NCI-H345 (cell line): ENCODE results near the gene DNAI4.
"Not testable (repeated sequence)": the region's sequence is repeated elsewhere in the genome, so short reads cannot be mapped to it uniquely, and the experiment has no call there.

Experiments used
- DNase-seq: peaks from one replicate; lab custom pipeline; 2025; lab: John Stamatoyannopoulos, UW

DNAI4 gene

DNA sequence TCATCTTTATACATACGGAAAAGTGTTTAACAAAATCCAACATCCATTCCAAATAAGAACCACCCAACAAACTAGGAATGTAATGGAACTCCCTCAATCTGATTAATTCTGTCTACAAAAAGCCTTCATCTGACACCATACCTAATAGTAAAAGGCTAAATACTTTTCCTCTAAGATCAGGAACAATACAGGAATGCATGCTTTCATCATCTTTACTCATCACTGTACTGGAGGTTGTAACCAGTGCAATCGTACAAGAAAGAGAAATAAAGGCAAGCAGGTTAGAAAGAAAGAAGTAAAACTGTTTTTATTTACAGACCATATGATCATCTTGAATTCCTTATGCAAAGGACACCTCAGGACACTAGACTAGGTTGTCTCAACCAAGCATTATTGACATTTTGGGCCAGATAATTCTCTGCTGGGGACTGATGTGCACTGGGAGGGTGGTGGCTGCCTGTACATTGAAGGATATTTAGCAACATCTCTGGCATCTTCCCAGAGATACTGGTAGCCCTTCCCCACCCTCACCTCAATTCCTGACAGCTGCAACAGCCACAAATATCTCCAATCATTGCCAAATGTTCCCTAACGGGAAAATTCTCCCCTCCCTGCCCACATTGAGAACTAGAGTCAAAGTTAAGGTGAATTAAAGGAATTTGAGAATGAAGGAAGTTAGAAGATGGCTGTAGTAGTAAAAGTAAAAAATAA lies 93.0 kb downstream of the DNAI4 start:
- DNase-seq: no peak

DNA sequence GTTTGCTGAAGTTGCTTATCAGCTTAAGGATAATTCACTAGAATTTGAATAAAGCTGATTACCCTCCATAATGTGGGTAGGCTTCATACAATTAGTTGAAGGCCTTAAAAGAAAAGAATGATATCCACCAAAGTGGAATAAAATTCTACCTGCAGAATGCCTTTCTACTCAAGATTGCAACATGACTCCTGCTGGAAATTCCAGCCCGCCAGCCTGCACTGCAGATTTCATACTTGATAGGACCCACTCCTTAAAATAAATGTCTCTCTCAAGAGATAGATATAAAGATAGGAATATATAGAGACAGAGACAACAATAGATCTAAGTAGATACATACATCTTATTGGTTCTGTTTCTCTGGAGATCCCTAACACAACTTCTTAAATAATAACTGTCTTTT lies 99.9 kb downstream of the DNAI4 start:
- no peak for DNase-seq

DNA sequence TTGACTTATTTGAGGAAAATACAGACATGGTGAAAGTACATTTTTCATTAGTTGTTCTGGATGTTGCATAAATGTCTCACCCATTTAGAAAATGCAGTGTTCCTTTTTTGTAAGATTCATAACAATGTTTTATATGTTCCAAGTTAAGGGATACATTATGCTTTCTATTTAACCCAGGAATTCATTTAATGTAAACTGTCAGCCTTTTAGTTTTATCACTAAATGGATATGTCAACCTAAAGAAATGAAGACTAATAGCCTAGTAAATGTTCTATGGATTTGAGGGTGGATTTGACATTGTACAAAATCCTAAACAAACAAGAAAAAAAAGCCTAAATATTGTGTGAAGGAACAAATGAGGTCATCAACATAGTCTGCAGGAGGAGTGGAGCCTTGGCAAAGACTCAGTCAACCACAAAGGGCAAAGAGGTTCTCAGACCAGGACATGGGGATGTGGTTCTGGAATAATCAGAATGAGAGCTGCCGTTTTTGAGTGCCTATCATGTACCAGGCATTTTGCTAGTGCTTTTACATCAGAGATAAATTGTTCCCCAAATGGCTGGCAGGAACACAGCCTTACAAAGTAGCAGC lies 114.8 kb downstream of the DNAI4 start:
- no peak for DNase-seq

DNA sequence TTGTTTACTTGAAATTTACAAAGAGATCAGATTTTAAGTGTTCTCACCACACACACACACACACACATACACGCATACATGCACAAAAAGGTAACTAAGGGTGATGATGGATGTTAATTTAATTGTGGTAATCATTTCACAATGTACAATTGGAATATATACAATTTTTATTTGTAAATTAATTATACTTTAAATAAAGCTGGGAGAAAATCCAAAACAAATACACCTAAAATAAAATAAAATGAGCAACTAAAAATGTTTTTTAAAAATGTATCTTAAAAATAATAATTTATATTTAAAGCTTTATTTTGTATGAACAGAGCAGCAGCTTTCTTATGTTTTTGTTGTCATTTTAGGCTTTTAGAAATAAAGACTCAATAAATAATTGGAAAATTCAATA lies 115.4 kb downstream of the DNAI4 start:
- DNase-seq: no peak

DNA sequence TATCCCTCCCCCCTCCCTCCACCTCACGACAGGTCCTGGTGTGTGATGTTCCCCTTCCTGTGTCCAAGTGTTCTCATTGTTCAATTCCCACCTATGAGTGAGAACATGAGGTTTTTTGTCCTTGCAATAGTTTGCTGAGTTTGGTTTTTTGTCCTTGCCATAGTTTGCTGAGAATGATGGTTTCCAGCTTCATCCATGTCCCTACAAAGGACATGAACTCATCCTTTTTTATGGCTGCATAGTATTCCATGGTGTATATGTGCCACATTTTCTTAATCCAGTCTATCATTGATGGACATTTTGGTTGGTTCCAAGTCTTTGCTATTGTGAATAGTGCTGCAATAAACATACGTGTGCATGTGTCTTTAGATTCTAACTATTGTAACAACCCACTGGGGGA lies 128.8 kb downstream of the DNAI4 start:
- DNase-seq: not testable (repeated sequence)

DNA sequence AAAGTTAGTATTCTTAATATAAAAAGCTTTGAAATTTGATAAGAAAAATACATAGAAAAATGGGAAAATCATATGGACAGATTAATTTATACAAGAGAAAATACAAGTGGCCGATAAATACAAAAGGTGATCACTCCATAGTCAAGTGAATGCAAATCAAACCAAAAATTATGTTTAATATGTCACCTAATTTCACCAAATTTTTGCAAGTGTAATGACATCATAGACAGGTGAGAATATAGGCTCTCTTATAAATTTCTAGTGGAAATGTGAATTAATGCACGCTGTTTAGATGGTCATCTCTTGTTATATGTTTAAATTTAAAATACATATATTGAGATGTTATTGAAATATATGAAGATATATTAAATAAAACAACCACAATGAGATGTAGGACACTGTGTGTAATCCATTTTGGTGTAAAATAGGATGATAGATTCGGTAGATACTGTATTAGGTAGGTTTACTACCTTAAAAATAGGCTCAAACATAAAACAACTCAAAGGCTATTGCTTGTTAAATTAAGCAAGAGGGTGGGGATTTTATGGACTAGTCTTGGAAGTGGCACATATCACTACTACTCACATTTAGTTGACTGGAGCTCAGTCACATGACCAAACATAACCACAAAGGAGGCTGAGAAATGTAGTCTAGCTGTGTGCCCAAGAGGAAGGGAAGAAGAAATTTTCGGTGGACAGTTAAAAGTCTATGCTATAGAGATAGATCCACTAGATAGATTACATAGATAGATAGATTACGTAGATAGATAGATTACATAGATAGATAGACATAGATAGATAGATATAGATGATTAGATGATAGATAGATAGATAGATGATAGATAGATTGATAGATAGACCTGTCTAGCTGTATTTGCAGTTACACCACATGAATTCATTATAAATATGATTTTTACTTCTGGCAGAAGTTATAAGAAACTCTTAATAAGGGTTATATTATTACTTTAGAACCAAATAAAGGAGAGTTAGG lies 132.7 kb downstream of the DNAI4 start:
- no peak for DNase-seq

- DNase-seq: no peak
Observed at GRCh38 chr1:66788231-66788939, 136.3 kb downstream of the DNAI4 start.

GRCh38 chr1:66787641-66788040 lies 137.0 kb downstream of the DNAI4 start:
- DNase-seq: no peak

GRCh38 chr1:66785800-66786199 lies 138.9 kb downstream of the DNAI4 start:
- not testable (repeated sequence) for DNase-seq

DNA sequence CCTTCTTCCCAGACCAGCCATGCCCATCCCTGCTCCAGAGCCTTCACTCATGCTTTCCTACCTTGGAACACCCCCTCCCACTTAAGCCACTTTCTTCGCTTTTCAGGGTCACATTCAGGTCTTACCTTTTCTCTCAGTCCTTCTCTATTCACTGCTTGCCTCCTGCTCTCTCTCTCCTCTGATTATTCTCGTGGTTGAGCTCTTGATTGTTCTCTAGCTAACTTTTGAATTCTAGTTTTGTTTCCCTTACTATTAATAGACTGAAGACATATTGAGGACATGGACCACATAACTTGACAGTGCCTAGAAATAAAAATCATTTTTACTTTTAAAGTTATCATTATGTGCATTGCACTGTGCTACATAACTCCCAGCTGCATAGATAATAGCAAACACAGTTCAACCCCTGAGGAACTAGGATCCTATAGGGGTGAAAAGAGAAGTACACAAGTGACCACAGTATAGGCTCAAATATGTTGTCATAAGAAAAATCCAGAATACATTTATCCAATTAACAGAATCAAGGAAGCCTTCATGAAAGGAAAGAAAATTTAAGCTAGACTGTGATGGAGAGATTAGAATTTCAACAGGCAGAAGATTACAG lies 145.1 kb downstream of the DNAI4 start:
- no peak for DNase-seq

DNA sequence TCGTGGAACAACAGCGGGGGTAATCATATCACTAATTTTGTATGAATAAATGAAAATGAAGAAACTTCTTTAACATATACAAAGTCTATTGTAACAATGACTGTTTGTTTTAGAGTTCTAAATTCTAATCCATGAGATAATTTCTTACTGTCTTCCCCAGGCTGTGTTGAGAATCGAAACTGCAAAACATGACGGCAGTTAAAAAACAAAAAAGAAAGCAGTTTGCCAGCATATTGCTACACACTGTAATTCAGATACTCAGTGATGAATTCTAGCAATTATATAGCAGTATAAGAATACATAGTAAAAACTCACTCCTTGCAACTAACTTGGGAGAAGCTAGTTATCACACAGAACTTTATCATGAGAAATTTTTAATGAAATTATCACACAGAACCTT lies 145.7 kb downstream of the DNAI4 start:
- no peak for DNase-seq

DNA sequence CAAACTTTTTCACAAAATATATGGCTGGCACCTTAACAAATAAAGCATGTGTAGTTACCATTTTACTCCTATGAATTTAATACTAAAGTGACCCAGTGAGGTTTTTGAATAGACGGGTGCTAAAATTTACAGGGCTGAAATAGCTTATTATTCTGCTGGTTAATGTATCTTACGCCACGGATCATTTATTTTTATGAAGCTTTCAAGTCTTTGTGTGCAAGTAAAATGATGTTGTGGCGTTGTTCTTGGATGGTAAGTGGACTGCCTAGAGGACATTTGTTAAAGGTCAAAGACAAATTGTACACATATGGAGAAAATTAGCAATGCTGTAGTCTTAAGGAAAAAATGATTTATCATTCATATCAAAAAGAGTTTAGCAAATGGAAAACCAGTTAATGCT lies 146.4 kb downstream of the DNAI4 start:
- DNase-seq: peak; percentile 39

- DNase-seq: peak; percentile 5
Observed at GRCh38 chr1:66777831-66778230, 146.8 kb downstream of the DNAI4 start.

GRCh38 chr1:66775646-66776045 lies 149.0 kb downstream of the DNAI4 start:
- DNase-seq: no peak

DNA sequence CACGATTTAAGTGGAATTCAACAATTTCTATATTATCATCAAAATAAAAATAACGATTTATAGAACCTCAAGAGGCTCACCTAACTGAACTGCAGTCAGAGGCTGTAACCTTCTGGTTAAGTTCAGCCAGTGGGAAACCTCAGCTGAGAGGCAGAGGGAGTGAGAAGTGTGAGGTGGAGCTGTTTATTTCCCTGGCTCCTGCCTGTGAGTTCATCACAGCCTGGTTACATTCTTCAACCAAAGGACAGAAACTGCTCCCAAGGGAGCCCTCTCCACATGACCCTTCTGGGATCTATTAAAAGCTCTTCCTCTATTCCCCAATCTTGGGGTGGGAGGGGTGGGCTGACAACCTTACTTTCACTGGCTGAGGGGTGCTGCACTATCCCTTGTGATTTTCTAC lies 150.2 kb downstream of the DNAI4 start:
- no peak for DNase-seq

DNA sequence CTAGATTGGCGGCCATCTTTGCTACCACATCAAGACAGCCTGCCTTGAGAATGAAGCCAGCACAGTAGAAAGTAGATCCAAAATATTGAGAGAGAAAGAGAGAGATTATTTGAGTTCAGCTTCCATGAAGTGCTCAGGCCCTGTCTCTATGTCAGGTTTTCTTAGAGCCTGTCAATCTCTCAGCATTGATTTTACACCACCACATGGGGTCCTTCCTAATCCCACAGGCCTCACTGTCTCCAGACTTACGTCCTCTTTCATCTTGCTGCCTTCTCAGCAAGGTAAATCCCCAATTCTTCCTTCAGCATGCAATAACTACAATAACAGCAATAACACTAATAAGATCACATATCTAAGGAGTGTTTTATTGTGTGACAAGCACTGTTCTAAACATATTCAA lies 151.4 kb downstream of the DNAI4 start:
- DNase-seq: no peak

DNA sequence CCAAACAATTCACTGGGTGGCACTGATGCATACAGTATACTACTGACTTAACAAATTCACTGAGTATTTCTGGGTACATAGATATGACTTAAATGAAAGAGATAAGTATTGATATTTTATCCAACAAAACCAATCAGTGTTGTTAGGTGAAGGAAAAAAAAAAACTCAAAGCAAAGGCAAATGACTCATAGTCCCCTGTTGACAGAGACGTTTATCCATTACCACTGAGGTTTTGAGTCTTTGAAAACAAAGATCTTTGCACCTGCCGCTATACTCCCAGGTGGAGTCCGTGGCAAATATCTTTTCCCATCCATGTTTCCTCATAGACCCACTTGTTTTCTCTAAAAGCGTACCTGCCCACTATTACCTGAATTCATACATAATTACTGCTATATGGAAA lies 154.0 kb downstream of the DNAI4 start:
- no peak for DNase-seq

- no peak for DNase-seq
Observed at GRCh38 chr1:66770240-66770639, 154.4 kb downstream of the DNAI4 start.

DNA sequence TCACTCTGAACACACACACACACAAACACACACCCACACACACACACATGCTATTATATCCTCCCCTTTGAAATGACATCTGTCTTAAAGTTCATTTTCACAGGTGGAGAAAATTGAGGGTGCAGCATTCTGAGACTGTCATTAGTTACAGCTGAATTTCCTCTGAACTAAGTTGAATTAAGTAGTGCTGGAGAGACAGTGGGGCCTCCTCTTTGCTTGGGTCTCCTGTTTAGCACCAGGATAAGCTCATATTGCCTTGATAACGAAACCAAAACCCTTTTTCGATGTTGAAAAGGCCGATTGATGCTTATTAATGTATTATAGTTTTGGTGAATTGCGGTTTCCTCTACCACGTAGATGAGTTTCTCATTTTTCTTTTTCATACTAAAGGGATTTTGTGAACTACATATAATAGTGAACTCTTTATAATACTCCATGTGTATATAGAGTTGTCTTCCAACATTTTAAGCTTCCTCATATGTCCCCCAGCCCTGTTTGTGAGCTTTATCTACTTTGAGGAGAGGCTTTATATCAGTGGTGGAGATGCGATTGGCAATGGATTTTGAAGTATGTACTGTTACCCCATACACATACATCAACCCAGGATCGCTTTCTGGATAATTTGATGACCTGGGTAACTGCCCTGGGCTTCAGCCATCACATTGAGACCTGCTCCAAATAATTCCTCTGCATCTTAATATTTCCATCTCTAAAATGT lies 155.0 kb downstream of the DNAI4 start:
- no peak for DNase-seq

GRCh38 chr1:66768965-66769364 lies 155.7 kb downstream of the DNAI4 start:
- no peak for DNase-seq

GRCh38 chr1:66767626-66768025 lies 157.0 kb downstream of the DNAI4 start:
- no peak for DNase-seq
